ENCODE data around the gene ADGRL1.
"Not testable (repeated sequence)": the region's sequence is repeated elsewhere in the genome, so short reads cannot be mapped to it uniquely, and the experiment has no call there.

ADGRL1 gene

GRCh38 chr19:14189415-14189814 is 16.6 kb downstream of the ADGRL1 start:
- DNase-seq (ENCODE audit: low spot score): no peak

- not testable (repeated sequence) for DNase-seq (ENCODE audit: low spot score)
Measured at GRCh38 chr19:14188086-14188485, 17.9 kb downstream of the ADGRL1 start.

DNA sequence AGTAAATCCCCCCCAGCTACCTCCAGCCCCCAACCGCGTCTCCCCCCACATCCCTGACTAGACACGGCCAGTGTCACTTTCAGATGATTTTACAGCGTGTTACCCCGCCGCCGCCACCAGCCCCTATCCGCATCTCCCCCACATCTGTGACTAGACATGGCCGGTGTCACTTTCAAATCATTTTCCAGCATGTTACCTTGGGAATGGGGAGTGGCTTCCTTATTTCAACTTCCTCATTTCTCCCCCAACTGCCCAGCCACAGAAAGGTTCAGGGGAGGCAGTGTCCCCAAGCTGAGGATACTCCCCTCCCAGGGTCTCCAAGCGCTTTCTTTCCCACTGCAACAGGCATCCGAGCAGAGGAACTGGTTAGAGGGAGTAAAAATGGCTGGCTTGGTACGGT is 18.4 kb downstream of the ADGRL1 start:
- DNase-seq (ENCODE audit: low spot score): no peak

DNA sequence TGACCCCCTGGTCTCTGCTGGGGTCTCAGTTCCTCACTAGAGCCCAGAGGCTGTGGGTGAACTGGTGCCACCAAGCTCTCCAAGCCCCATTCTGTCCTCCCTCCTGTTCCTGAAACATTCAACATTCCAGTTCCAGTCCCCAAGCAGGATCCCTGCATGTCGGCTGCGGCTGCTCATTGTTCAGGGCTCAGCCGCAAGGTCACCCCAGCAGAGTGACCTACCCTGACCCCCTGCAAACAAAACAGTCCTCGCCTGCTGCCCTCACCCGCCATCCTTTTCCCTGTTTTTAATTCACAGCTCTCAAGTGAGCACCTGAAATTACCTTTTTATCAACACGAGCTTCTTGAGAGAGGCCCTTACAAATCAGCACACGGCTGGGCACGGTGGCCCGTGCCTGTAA is 19.3 kb downstream of the ADGRL1 start:
- DNase-seq (ENCODE audit: low spot score): not testable (repeated sequence)

- not testable (repeated sequence) for DNase-seq (ENCODE audit: low spot score)
Measured at GRCh38 chr19:14185691-14186090, 20.3 kb downstream of the ADGRL1 start.

GRCh38 chr19:14185158-14185557 is 20.8 kb downstream of the ADGRL1 start:
- no peak for DNase-seq (ENCODE audit: low spot score)

DNA sequence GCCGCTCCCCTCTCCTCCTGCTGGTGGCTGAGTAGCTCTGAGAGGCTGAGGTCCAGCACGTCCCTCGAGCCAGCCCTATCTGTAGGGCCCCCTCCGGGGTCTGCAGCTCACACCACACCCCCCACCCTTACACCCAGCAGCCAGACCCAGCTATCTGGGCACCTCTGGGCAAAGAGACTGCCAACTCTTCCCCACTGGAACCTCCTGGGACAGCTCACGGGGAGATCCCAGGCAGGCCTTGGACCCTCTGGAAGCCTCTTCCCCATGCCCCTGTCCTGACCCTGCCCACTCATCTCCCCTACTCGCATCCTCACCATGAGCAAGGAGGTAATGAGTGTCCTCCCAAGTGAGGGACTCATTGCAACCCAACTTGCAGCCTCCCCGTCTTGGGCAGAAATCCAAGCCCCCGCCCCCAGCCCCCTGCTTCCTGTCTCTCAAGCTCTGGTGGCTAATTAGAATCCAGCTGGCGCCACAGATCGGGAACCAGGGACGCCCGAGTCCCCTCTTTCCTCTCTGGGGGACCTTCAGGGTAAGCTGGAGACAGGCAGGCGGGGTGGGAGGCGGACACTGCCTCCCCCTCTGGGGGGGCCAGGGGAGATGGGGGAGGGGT is 22.1 kb downstream of the ADGRL1 start:
- no peak for DNase-seq (ENCODE audit: low spot score)

- no peak for DNase-seq (ENCODE audit: low spot score)
Measured at GRCh38 chr19:14182476-14182875, 23.5 kb downstream of the ADGRL1 start.

GRCh38 chr19:14181906-14182305 is 24.1 kb downstream of the ADGRL1 start:
- DNase-seq (ENCODE audit: low spot score): no peak

GRCh38 chr19:14181199-14181598 is 24.8 kb downstream of the ADGRL1 start:
- DNase-seq (ENCODE audit: low spot score): not testable (repeated sequence)

DNA sequence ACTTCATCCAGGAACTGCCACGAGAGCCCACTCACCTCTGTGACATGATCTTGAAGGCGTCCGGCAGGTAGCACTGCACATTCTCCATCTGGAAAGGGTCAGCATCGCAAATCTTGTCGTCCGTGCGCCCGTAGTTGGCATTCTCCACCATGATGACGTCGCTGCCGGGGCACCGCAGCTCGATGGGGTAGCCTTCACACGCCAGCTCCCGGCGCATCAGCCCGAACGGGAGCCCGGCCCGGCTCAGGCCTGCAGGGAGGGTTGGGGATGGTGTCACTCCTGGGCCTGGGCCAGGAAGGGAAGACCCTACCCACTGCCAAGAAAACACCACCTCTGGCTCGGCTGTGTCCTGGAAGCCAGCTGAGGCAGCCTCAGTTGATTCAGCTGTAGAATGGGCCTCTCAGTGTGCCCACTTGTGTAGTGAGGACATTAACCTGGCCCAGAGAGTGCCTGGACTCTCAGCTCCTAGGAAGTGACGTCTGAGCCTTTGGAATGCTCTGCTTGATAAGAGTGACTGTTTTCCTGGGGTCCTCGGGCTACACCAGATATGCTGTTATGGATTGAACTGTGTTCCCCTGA is 28.4 kb downstream of the ADGRL1 start:
- no peak for DNase-seq (ENCODE audit: low spot score)

DNA sequence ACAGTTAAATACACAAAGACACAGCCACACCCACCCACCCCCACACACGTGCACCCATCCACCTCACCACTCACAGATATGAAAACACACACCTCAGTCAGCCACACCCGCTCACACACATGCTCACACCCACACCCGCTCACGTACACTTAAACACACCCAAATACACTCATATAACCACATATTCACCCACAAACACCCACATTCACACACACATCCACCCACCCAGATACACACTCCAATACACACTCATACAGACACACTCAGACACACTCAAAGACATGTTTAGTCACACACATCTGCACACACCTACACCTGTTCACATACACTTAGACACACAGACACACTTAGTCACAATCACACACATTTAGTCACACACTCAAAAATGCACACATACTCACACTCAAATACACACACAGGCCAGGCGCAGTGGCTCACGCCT is 30.6 kb downstream of the ADGRL1 start:
- DNase-seq (ENCODE audit: low spot score): no peak

DNA sequence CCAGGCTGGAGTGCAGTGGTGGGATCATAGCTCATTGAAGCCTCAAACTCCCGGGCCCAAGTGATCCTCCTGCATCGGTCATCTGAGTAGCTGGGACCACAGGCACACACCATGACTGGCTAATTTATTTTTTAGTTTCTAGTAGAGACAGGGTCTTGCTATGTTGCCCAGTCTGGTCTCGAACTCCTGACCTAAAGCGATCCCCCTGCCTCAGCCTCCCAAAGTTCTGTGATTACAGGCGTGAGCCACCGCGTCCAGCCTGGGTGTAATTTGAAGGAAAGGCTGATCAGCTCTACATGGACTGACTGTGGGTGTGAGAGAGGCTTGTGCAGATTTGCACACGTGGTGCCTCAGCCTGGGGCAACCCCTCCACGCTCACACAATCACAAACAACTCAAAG is 31.1 kb downstream of the ADGRL1 start:
- DNase-seq (ENCODE audit: low spot score): no peak

DNA sequence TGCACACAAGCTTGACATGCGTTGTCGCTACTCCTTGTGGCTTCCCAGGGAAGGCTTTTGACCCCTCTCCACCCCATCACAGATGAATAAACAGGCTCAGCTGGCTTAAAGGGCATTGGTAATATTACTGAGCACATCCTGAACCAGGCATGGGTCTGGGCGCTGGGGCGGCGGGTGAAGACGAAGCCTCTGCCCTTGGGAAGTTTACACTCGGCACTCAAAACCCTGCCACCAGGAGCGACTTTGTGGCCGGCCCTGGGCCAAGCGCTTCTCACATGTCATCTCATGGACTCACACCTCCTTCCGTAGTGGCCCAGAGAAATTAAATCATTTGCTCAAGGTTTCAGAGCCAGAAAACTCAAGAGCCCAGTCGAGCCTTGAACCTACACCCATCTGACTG is 37.0 kb downstream of the ADGRL1 start:
- DNase-seq (ENCODE audit: low spot score): no peak

- DNase-seq (ENCODE audit: low spot score): no peak
Measured at GRCh38 chr19:14168259-14168972, 37.6 kb downstream of the ADGRL1 start.

DNA sequence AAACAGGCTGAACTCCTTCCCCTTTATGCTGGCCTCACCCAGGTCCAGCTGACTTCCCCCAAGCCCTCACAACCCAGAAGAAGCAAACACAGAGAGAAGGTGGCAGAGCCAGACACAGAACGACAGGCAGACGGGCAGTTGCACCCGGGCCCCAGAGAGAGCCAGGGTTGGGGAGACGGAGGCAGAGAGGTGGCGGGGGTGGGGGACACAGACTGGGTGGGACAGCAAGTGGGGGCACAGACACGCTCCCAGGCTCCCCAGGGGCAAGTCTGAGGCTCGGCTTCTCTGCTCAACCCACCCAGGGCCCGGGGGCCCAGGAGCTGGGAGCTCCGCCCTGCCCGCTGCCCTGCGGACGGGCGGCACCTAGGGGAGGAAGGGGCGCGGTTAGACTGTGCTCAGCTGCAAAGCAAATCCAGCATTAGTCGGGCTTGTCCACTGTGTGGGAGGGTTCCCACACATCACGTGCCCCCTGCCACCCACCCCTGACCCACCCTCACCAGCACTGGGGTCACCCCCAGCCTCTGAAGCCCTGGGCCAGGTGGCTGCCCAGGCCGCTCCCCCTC is 38.3 kb downstream of the ADGRL1 start:
- peak; percentile 29 for DNase-seq (ENCODE audit: low spot score)

GRCh38 chr19:14166999-14167575 is 38.9 kb downstream of the ADGRL1 start:
- no peak for DNase-seq (ENCODE audit: low spot score)

DNA sequence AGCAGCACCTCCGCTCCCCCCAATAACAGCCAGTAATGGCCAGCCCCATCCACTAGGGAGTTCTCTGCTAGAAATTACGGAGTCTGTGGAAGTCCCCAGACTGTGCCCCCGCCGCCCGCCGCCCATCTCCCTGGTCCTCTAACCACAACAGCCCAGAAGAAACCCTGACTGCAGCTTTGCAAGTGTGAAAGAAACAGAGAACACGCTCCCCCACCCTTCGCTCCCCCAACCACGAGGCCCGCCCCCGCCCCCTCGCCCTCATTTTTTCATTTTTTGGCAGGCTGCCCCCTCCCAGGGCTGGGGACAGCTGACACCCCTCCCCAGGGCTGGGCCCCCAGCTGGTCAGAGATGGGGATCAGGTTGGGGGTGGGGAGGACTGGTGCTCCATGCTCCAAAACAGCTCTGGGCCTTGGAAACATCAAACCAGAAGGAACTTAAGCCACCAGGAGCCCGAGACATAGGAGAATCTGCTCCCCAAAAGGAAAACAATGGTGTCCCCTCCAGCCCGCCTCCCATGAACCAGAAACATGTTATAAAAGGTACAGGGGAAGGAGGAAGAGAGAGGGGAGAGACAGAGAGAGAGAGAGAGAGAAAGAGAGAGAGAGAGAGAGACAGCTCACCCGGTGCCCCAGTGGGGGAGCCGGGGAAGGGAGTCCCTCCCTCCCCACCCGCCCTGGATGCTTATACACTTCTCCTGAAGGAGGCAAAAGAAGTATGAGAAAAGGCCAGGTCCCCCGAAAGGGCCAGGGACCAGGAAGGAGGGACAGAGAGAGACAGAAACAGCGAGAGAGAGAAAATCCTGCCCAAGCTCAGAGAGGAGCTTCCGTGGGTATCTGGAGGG is 39.8 kb downstream of the ADGRL1 start:
- DNase-seq (ENCODE audit: low spot score): no peak

- no peak for DNase-seq (ENCODE audit: low spot score)
Measured at GRCh38 chr19:14164724-14165493, 41.1 kb downstream of the ADGRL1 start.

DNA sequence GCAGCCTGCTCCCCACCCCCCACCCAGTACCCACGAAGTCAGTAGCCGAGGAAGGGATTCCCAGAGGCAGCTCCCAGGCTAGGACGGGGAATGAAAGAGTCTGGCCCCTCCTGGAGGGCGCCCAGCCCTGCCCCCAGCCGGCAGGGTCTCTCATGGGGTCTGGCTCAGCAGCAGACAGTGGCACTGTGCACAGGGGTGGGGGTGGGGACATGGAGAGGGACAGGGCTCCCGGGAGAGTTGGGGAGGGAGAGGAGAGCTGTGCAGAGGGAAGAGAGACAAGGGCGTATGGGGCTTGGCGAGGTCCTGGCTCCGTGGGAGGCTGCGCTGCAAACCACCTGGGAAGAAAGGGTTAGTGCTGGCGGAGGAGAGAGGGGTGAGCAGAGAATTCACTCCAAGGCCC is 41.9 kb downstream of the ADGRL1 start:
- no peak for DNase-seq (ENCODE audit: low spot score)

- no peak for DNase-seq (ENCODE audit: low spot score)
Measured at GRCh38 chr19:14162871-14163297, 43.1 kb downstream of the ADGRL1 start.
